ENCODE results near the gene JAK3. TPM values are rescaled to one million over a fixed set of nuclear protein-coding genes. Genes with fewer than 3 reads are reported as not detected.
A peak's percentile ranks its signal among the peaks of the same experiment; 100 is the strongest.

JAK3 gene
- total RNA-seq, 1 experiment from 2014 or later = 2.1 TPM

- 0 out of 2 replicates have a peak, but pooled peaks cover 3% of the 10 kb centered on the region for H3K4me1 ChIP-seq (ENCODE audit: control insufficient read depth, insufficient read depth, low read length)
- H3K27ac ChIP-seq (ENCODE audit: low read length) = no peak overlapping the region
- H3K9me3 ChIP-seq (ENCODE audit: control insufficient read depth, insufficient read depth, low read depth, low read length) = no peaks in the 10 kb centered on the region
- POLR2A ChIA-PET = no interaction called here
- TF ChIP-seq REST (IDR thresholded peaks at IDR 0.05; ENCODE audit: insufficient read depth in 1 of 2, low read depth in 2 of 2, low read length in 1 of 2) = no peak
- TF ChIP-seq TCF7L2 (IDR thresholded peaks at IDR 0.05; ENCODE audit: low read depth, low read length) = no peak
- no peaks in the 10 kb centered on the region for H3K27me3 ChIP-seq (ENCODE audit: control insufficient read depth, insufficient read depth, low read length)
- no peak for ATAC-seq
- in situ Hi-C loops (cut with HindIII; ENCODE audit: low pct_unique_long_range_greater_than_20kb, low sequenced_read_pairs) = no loop called here
- BruUV-seq (replicated peaks) = no TSS peak
- intact Hi-C loops (cut with micrococcal nuclease; ENCODE audit: unreplicated experiment) = no loop called here
- CTCF ChIA-PET = interaction anchor here (0.6 kb wide), 1 partner anchor 282 kb away, joined by 6 read pairs; no protein-coding TSS in a partner anchor
- no peak overlapping the region for H3K4me3 ChIP-seq (ENCODE audit: low read depth in 2 of 2, low read length in 2 of 2)
- H3K36me3 ChIP-seq (ENCODE audit: control insufficient read depth, insufficient read depth, low read length) = no peaks in the 10 kb centered on the region; the same call in 1 of the 2 replicates
- DNase-seq (ENCODE audit: low read depth, low spot score) = no peak
Observed at GRCh38 chr19:17775991-17776803, 71.6 kb downstream of the JAK3 start.

- Histone ChIP-seq H3K4me1 (ENCODE audit: control insufficient read depth, insufficient read depth, low read length) (0 out of 2 replicates have a peak, but pooled peaks cover 3% of the 10 kb centered on the region), H3K27me3 (ENCODE audit: control insufficient read depth, insufficient read depth, low read length) (no peaks in the 10 kb centered on the region), H3K9me3 (ENCODE audit: control insufficient read depth, insufficient read depth, low read depth, low read length) (no peaks in the 10 kb centered on the region), H3K27ac (ENCODE audit: low read length) (no peak overlapping the region), H3K4me3 (ENCODE audit: low read depth in 2 of 2, low read length in 2 of 2) (no peak overlapping the region), H3K36me3 (ENCODE audit: control insufficient read depth, insufficient read depth, low read length) (no peaks in the 10 kb centered on the region; the same call in 1 of the 2 replicates)
- no TSS peak for BruUV-seq (replicated peaks)
- DNase-seq (ENCODE audit: low read depth, low spot score) = no peak
- ChIA-PET CTCF (interaction anchor here (0.5 to 1.2 kb wide), 4 partner anchors 11 to 169 kb away, joined by 4 to 6 read pairs (median 4); partner anchors contain the start of gene RPL18A), POLR2A (no interaction called here)
- in situ Hi-C loops (cut with HindIII; ENCODE audit: low pct_unique_long_range_greater_than_20kb, low sequenced_read_pairs) (no loop called here), intact Hi-C loops (cut with micrococcal nuclease; ENCODE audit: unreplicated experiment) (no loop called here)
- peak; percentile 77 for ATAC-seq
- TF ChIP-seq SIN3A (IDR thresholded peaks at IDR 0.05; ENCODE audit: borderline replicate concordance, insufficient read depth, low read depth, low read length) = no peak
- TF ChIP-seq, protein P1, sequence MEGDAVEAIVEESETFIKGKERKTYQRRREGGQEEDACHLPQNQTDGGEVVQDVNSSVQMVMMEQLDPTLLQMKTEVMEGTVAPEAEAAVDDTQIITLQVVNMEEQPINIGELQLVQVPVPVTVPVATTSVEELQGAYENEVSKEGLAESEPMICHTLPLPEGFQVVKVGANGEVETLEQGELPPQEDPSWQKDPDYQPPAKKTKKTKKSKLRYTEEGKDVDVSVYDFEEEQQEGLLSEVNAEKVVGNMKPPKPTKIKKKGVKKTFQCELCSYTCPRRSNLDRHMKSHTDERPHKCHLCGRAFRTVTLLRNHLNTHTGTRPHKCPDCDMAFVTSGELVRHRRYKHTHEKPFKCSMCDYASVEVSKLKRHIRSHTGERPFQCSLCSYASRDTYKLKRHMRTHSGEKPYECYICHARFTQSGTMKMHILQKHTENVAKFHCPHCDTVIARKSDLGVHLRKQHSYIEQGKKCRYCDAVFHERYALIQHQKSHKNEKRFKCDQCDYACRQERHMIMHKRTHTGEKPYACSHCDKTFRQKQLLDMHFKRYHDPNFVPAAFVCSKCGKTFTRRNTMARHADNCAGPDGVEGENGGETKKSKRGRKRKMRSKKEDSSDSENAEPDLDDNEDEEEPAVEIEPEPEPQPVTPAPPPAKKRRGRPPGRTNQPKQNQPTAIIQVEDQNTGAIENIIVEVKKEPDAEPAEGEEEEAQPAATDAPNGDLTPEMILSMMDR (IDR thresholded peaks at IDR 0.05) = peak; percentile 83
Observed at GRCh38 chr19:17775245-17775927, 72.4 kb downstream of the JAK3 start.

Other genes with a start within 250 kb of the JAK3 start
- gene UNC13A, start 159.6 kb downstream of the JAK3 start, total RNA-seq (2021; ENCODE audit: unreplicated experiment) = 0.46 TPM
- 56.6 TPM for gene MAP1S, start 128.5 kb downstream of the JAK3 start, total RNA-seq (2021; ENCODE audit: unreplicated experiment)
- 1.1 TPM for gene FCHO1, start 96.5 kb downstream of the JAK3 start, total RNA-seq (2021; ENCODE audit: unreplicated experiment)
- gene B3GNT3, start 52.8 kb downstream of the JAK3 start, total RNA-seq (2021; ENCODE audit: unreplicated experiment) = 0.67 TPM
- gene INSL3, start 26.5 kb downstream of the JAK3 start, total RNA-seq (2021; ENCODE audit: unreplicated experiment) = 0.57 TPM
- gene RPL18A, start 11.9 kb upstream of the JAK3 start, total RNA-seq (2021; ENCODE audit: unreplicated experiment) = 1,352 TPM
- 6.3 TPM for gene SLC5A5, start 24.0 kb upstream of the JAK3 start, total RNA-seq (2021; ENCODE audit: unreplicated experiment)
- gene CCDC124, start 85.0 kb upstream of the JAK3 start, total RNA-seq (2021; ENCODE audit: unreplicated experiment) = 110 TPM
- gene KCNN1, start 119.1 kb upstream of the JAK3 start, total RNA-seq (2021; ENCODE audit: unreplicated experiment) = 0.90 TPM
- 21.4 TPM for gene ARRDC2, start 160.2 kb upstream of the JAK3 start, total RNA-seq (2021; ENCODE audit: unreplicated experiment)
- gene IL12RB1, start 239.0 kb upstream of the JAK3 start, total RNA-seq (2021; ENCODE audit: unreplicated experiment) = 0.36 TPM
- gene MAST3, start 249.8 kb upstream of the JAK3 start, total RNA-seq (2021; ENCODE audit: unreplicated experiment) = 13.1 TPM

Data from Panc1 (cell line).